Adrenal gland (tissue), 19 donors: ENCODE measurements around the gene CELSR3. TPM values are rescaled to one million over a fixed set of nuclear protein-coding genes. Genes with fewer than 3 reads are reported as not detected.

ENCODE experiments used
- DNase-seq, 7 donors: peaks; one replicate each; pipeline ENCODE4 v3.0.0-alpha.2; 2019 to 2020
- H3K27ac ChIP-seq, 5 donors: fragments of 200-600 bp; sonication (generic) in 4 of 5; 1 replicate in 3 of 5; 2 replicates in 2 of 5; pipeline versions ENCODE4 v1.5.1 to v1.8.0; 2016 to 2020; ENCODE audit warnings: mild to moderate bottlenecking in 1 of 5
- H3K27me3 ChIP-seq: fragments of 200-600 bp; 2 replicates; pipeline ENCODE4 v1.8.0; 2021
- H3K36me3 ChIP-seq, 2 donors: fragments of 200-600 bp; replicated peaks in 1 of 2; 1 replicate in 1 of 2; 2 replicates in 1 of 2; pipeline versions ENCODE4 v1.5.1 to v1.8.0; 2018 to 2022
- H3K4me1 ChIP-seq, 2 donors: fragments of 200-600 bp; replicated peaks in 1 of 2; 1 replicate in 1 of 2; 2 replicates in 1 of 2; pipeline versions ENCODE4 v1.5.1 to v1.8.0; 2018 to 2021
- H3K4me3 ChIP-seq, 4 donors: fragments of 200-600 bp; sonication (generic) in 3 of 4; one replicate each; pipeline ENCODE4 v1.5.1; 2016 to 2018
- H3K9me3 ChIP-seq, 3 donors: fragments of 200-600 bp; sonication (generic) in 1 of 3; replicated peaks in 1 of 3; 1 replicate in 2 of 3; 2 replicates in 1 of 3; pipeline versions ENCODE4 v1.5.1 to v1.8.0; 2016 to 2021
- CTCF ChIP-seq, 6 experiments: fragments of 450-650 bp in 4 of 6; fragments of 200-600 bp in 2 of 6; sonication (generic) in 1 of 6; IDR thresholded peaks; 1 replicate in 5 of 6; 2 replicates in 1 of 6; pipeline versions ENCODE4 v1.5.1 to v1.8.0; 2016 to 2021; ENCODE audit warnings: antibody characterized with exemption in 6 of 6, mild to moderate bottlenecking in 2 of 6, moderate library complexity in 1 of 6
- POLR2A ChIP-seq, 2 donors: fragments of 450-650 bp; IDR thresholded peaks; one replicate each; pipeline ENCODE4 v1.6.1; 2017; ENCODE audit warnings: antibody characterized with exemption in 2 of 2, mild to moderate bottlenecking in 2 of 2, moderate library complexity in 1 of 2
- WGBS, 4 donors: extraction: QIAGEN DNeasy Blood & Tissue Kit in 2 of 4; methylation state at CpG; one replicate each; pipeline versions ENCODE4 v1.1.5 to v1.1.7; 2013 to 2017; 5-methylcytosine and 5-hydroxymethylcytosine counted together
- intact Hi-C, 2 donors: fragments of 100-400 bp; cut with DNase I; formaldehyde crosslinking; loops; one replicate each; pipeline versions ENCODE4 v1.14.1 to v1.15.0; 2022 to 2023
- long read RNA-seq, 10 donors: library from polyadenylated mRNA in 3 of 10; unstranded in 2 of 10; stranded (forward) in 1 of 10; transcript quantifications; one replicate each; pipeline ENCODE4 v2.0.0 and lab custom pipeline, GENCODE V29; 2021 to 2026
- polyA plus RNA-seq, 3 donors: library from polyadenylated mRNA; stranded (reverse); fragments of 200-250 nt in 2 of 3; fragments of 350-450 nt in 1 of 3; fragmentation: Illumina TruSeq in 1 of 3; extraction: RNeasy Lipid Tissue Mini Kit (QIAGEN cat#74804) in 1 of 3; gene quantifications; one replicate each; pipeline ENCODE4 v1.2.3, GENCODE V29; 2013 to 2014
- total RNA-seq, 9 donors: library from RNA; depleted of rRNA in 4 of 9; stranded (reverse); fragments of >200 nt in 4 of 9; fragments of 120-200 nt in 1 of 9; fragmentation: NEBNext Ultra II Directional in 1 of 9; extraction: Animal tissue kit (Norgen Biotek cat#: 25700) in 1 of 9; gene quantifications; one replicate each; pipeline versions ENCODE4 v1.1.0 to v1.2.4, GENCODE V29; 2013 to 2023
- donor health status: healthy with polysubstance abuse.
- donor health status: Bipolar disorder and iron deficiency.
- donor health status: DM: yes; HTN: yes; CAD: no.
- donor health status: DM: no; HTN: no; CAD: no.
- donor health status: DM: no; HTN: no; CAD: no.
- donor health status: DM: yes; HTN: yes; CAD: no.

CELSR3 gene
- 1 to 10 TPM in 6 of 9 donors, under 1 TPM in 3; 0.78 to 3.9 (median 1.4) TPM for total RNA-seq
- 10 to 100 TPM in 1 of 3 donors, 1 to 10 TPM in 2; 1.4 to 23.5 (median 4.4) TPM for polyA plus RNA-seq
- long read RNA-seq, donor 1: 0 reads
- long read RNA-seq, donor 2: 0 reads
- long read RNA-seq, donor 3: 0 reads
- long read RNA-seq, donor 4: 0 reads
- long read RNA-seq, donor 5, partial matches to known transcripts: 2 of 2 reads
- long read RNA-seq, donor 5, other reads (novel, unspliced or antisense): 0 of 2 reads
- long read RNA-seq, donor 6, partial matches to known transcripts: 1 of 1 reads
- long read RNA-seq, donor 6, other reads (novel, unspliced or antisense): 0 of 1 reads
- long read RNA-seq, donor 7: 0 reads
- long read RNA-seq, donor 8: 0 reads
- long read RNA-seq, donor 9, partial matches to known transcripts: 0 of 1 reads
- long read RNA-seq, donor 9, other reads (novel, unspliced or antisense): 0 of 1 reads
- long read RNA-seq, donor 10: 0 reads

GRCh38 chr3:48662753-48663488 lies at the start of gene CELSR3:
TSS of gene CELSR3 (minus strand) at chr3:48662886. CDS start at chr3:48662634, 252 bp downstream.
- intact Hi-C loops: no loop called here
- H3K36me3 ChIP-seq: no peaks in the 10 kb centered on the region
- WGBS, 4 donors: 1% methylated on average over 22 to 52 of the region's 52 CpGs
- TF ChIP-seq POLR2A (IDR thresholded peaks at IDR 0.05): peak; percentile 47 to 54
- TF ChIP-seq CTCF (IDR thresholded peaks at IDR 0.05): peak in 1 of 6 experiments; percentile 13
- DNase-seq: peak; percentile 76 to 94 (median 87)
- H3K4me1 ChIP-seq: peaks cover 16 to 29% of the 10 kb centered on the region in 2 donors
- peak within 1 kb of the TSS in 3 of 4 donors; percentile 9 to 52 (median 25) for H3K4me3 ChIP-seq
- no peaks in the 10 kb centered on the region for H3K9me3 ChIP-seq
- peak within 1 kb of the TSS; percentile 43 to 96 (median 71) for H3K27ac ChIP-seq
- H3K27me3 ChIP-seq: no peaks in the 10 kb centered on the region

- Histone ChIP-seq H3K27ac (no peak overlapping the region), H3K4me3 (no peak overlapping the region), H3K9me3 (no peaks in the 10 kb centered on the region), H3K27me3 (no peaks in the 10 kb centered on the region), H3K4me1 (peaks cover 18 to 72% of the 10 kb centered on the region in 2 donors), H3K36me3 (peaks cover 0 to 69% of the 10 kb centered on the region in 2 donors)
- WGBS, 4 donors: 80 to 90% (median 88%) methylated on average over 2 of the region's 2 CpGs
- intact Hi-C loops: no loop called here
- DNase-seq: no peak
- TF ChIP-seq CTCF (IDR thresholded peaks at IDR 0.05) (no peak), POLR2A (IDR thresholded peaks at IDR 0.05) (no peak)
These were observed 49.0 kb upstream of the CELSR3 start for GRCh38 chr3:48711727-48712126.

GRCh38 chr3:48709051-48709461 lies 46.4 kb upstream of the CELSR3 start:
- no peaks in the 10 kb centered on the region for H3K9me3 ChIP-seq
- no peak for TF ChIP-seq CTCF (IDR thresholded peaks at IDR 0.05)
- no peak for TF ChIP-seq POLR2A (IDR thresholded peaks at IDR 0.05)
- H3K27ac ChIP-seq: peak overlapping the region in 3 of 5 donors; percentile 13 to 79 (median 35)
- no peak for DNase-seq
- peaks cover 13 to 56% of the 10 kb centered on the region in 2 donors for H3K4me1 ChIP-seq
- no peak overlapping the region for H3K4me3 ChIP-seq
- intact Hi-C loops: no loop called here
- H3K27me3 ChIP-seq: no peaks in the 10 kb centered on the region
- 65 to 76% (median 67%) methylated on average over 6 to 7 of the region's 7 CpGs for WGBS, 4 donors
- peaks cover 0 to 59% of the 10 kb centered on the region in 2 donors for H3K36me3 ChIP-seq

GRCh38 chr3:48708481-48708889 lies 45.8 kb upstream of the CELSR3 start:
- Histone ChIP-seq H3K9me3 (no peaks in the 10 kb centered on the region), H3K27me3 (no peaks in the 10 kb centered on the region), H3K4me1 (peaks cover 13 to 56% of the 10 kb centered on the region in 2 donors), H3K4me3 (no peak overlapping the region), H3K27ac (peak overlapping the region in 3 of 5 donors; percentile 13 to 79 (median 35)), H3K36me3 (peaks cover 0 to 54% of the 10 kb centered on the region in 2 donors)
- TF ChIP-seq CTCF (IDR thresholded peaks at IDR 0.05): no peak
- TF ChIP-seq POLR2A (IDR thresholded peaks at IDR 0.05): no peak
- intact Hi-C loops: no loop called here
- DNase-seq: peak in 1 of 7 donors; percentile 34
- WGBS, 4 donors: 24 to 42% (median 35%) methylated on average over 2 of the region's 2 CpGs
